Skin epidermis (tissue), 12 donors: ENCODE results near the gene ASCL4.
A peak's percentile ranks its signal among the peaks of the same experiment; 100 is the strongest.

Experiments used
- H3K27ac ChIP-seq, 21 experiments: fragments of 200-600 bp; sonication (generic) in 11 of 21; one replicate each; pipeline ENCODE4 v1.5.0; 2020; ENCODE audit warnings: mild to moderate bottlenecking in 3 of 21, inconsistent platforms in 2 of 21, moderate library complexity in 2 of 21
- H3K4me3 ChIP-seq, 7 experiments: fragments of 200-600 bp; sonication (generic) in 2 of 7; one replicate each; pipeline ENCODE4 v1.5.0; 2020; ENCODE audit warnings: inconsistent platforms in 2 of 7, mild to moderate bottlenecking in 2 of 7, moderate library complexity in 1 of 7

The ASCL4 gene

GRCh38 chr12:107775093-107775721 lies 703 bp downstream of the ASCL4 start:
- peak overlapping the region in 6 of 7 experiments; percentile 5 to 43 (median 18) for H3K4me3 ChIP-seq
- peak overlapping the region in 4 of 21 experiments; percentile 18 to 81 (median 53) for H3K27ac ChIP-seq

- peak overlapping the region in 1 of 21 experiments; percentile 58 for H3K27ac ChIP-seq
- peak overlapping the region in 2 of 7 experiments; percentile 9 to 43 for H3K4me3 ChIP-seq
Measured at GRCh38 chr12:107776171-107776570, 1.7 kb downstream of the ASCL4 start.

GRCh38 chr12:107778383-107779025 lies 4.0 kb downstream of the ASCL4 start:
- no peak overlapping the region for H3K4me3 ChIP-seq
- peak overlapping the region in 7 of 21 experiments; percentile 29 to 81 (median 61) for H3K27ac ChIP-seq

- H3K4me3 ChIP-seq: no peak overlapping the region
Measured at GRCh38 chr12:107779077-107779831, 4.8 kb downstream of the ASCL4 start.

GRCh38 chr12:107780298-107780697 lies 5.8 kb downstream of the ASCL4 start:
- Histone ChIP-seq H3K27ac (peak overlapping the region in 8 of 21 experiments; percentile 39 to 81 (median 64)), H3K4me3 (no peak overlapping the region)

More at GRCh38 chr12:107779077-107779831, 4.8 kb downstream of the ASCL4 start:
- peak overlapping the region in 10 of 21 experiments; percentile 6 to 81 (median 62) for H3K27ac ChIP-seq

- Histone ChIP-seq H3K27ac (peak overlapping the region in 1 of 21 experiments; percentile 30), H3K4me3 (no peak overlapping the region)
Measured at GRCh38 chr12:107782067-107782466, 7.6 kb downstream of the ASCL4 start.

GRCh38 chr12:107783406-107784376 lies 9.2 kb downstream of the ASCL4 start:
- Histone ChIP-seq H3K4me3 (no peak overlapping the region), H3K27ac (no peak overlapping the region)

- H3K27ac ChIP-seq: peak overlapping the region in 1 of 21 experiments; percentile 30
Measured at GRCh38 chr12:107788281-107788680, 13.8 kb downstream of the ASCL4 start.

GRCh38 chr12:107788690-107789458 lies 14.4 kb downstream of the ASCL4 start:
- Histone ChIP-seq H3K4me3 (no peak overlapping the region), H3K27ac (peak overlapping the region in 1 of 21 experiments; percentile 30)

More at GRCh38 chr12:107788281-107788680, 13.8 kb downstream of the ASCL4 start:
- no peak overlapping the region for H3K4me3 ChIP-seq

GRCh38 chr12:107791465-107792089 lies 17.1 kb downstream of the ASCL4 start:
- no peak overlapping the region for H3K27ac ChIP-seq
- no peak overlapping the region for H3K4me3 ChIP-seq

- Histone ChIP-seq H3K4me3 (no peak overlapping the region), H3K27ac (no peak overlapping the region)
Measured at GRCh38 chr12:107794451-107794850, 19.9 kb downstream of the ASCL4 start.

- Histone ChIP-seq H3K27ac (no peak overlapping the region), H3K4me3 (no peak overlapping the region)
Measured at GRCh38 chr12:107798580-107798979, 24.1 kb downstream of the ASCL4 start.

- no peak overlapping the region for H3K27ac ChIP-seq
- no peak overlapping the region for H3K4me3 ChIP-seq
Measured at GRCh38 chr12:107801150-107801549, 26.6 kb downstream of the ASCL4 start.

- Histone ChIP-seq H3K4me3 (no peak overlapping the region), H3K27ac (no peak overlapping the region)
Measured at GRCh38 chr12:107803092-107803491, 28.6 kb downstream of the ASCL4 start.

GRCh38 chr12:107805488-107806180 lies 31.1 kb downstream of the ASCL4 start:
- no peak overlapping the region for H3K4me3 ChIP-seq

GRCh38 chr12:107807471-107808150 lies 33.1 kb downstream of the ASCL4 start:
- Histone ChIP-seq H3K4me3 (no peak overlapping the region), H3K27ac (no peak overlapping the region)

More at GRCh38 chr12:107805488-107806180, 31.1 kb downstream of the ASCL4 start:
- H3K27ac ChIP-seq: no peak overlapping the region

GRCh38 chr12:107817250-107817649 lies 42.7 kb downstream of the ASCL4 start:
- H3K4me3 ChIP-seq: no peak overlapping the region
- H3K27ac ChIP-seq: no peak overlapping the region
